ENCODE results near the gene NNT.
"Not testable (repeated sequence)": the region's sequence is repeated elsewhere in the genome, so short reads cannot be mapped to it uniquely, and the experiment has no call there.

Gene NNT

GRCh38 chr5:43674536-43674935, 71.6 kb downstream of the NNT start:
- no peak for DNase-seq

GRCh38 chr5:43675357-43675756, 72.4 kb downstream of the NNT start:
- no peak for DNase-seq

GRCh38 chr5:43676083-43676840, 73.3 kb downstream of the NNT start:
- no peak for DNase-seq

GRCh38 chr5:43677253-43677652, 74.3 kb downstream of the NNT start:
- no peak for DNase-seq

- DNase-seq: no peak
Observed at GRCh38 chr5:43679214-43679613, 76.2 kb downstream of the NNT start.

GRCh38 chr5:43680286-43680685, 77.3 kb downstream of the NNT start:
- DNase-seq: no peak

GRCh38 chr5:43683884-43684471, 81.0 kb downstream of the NNT start:
- DNase-seq: no peak

- no peak for DNase-seq
Observed at GRCh38 chr5:43685252-43685950, 82.4 kb downstream of the NNT start.

GRCh38 chr5:43687275-43687674, 84.3 kb downstream of the NNT start:
- DNase-seq: no peak

GRCh38 chr5:43691275-43691674, 88.3 kb downstream of the NNT start:
- no peak for DNase-seq

- DNase-seq: no peak
Observed at GRCh38 chr5:43691893-43692292, 88.9 kb downstream of the NNT start.

- no peak for DNase-seq
Observed at GRCh38 chr5:43693411-43693810, 90.4 kb downstream of the NNT start.

GRCh38 chr5:43694027-43694426, 91.0 kb downstream of the NNT start:
- DNase-seq: no peak

- not testable (repeated sequence) for DNase-seq
Observed at GRCh38 chr5:43696444-43696843, 93.5 kb downstream of the NNT start.

GRCh38 chr5:43699910-43700309, 96.9 kb downstream of the NNT start:
- no peak for DNase-seq

GRCh38 chr5:43700601-43701000, 97.6 kb downstream of the NNT start:
- no peak for DNase-seq

GRCh38 chr5:43701227-43701626, 98.2 kb downstream of the NNT start:
- DNase-seq: no peak

GRCh38 chr5:43702293-43702692, 99.3 kb downstream of the NNT start:
- no peak for DNase-seq

- no peak for DNase-seq
Observed at GRCh38 chr5:43702815-43703214, 99.8 kb downstream of the NNT start.

- no peak for DNase-seq
Observed at GRCh38 chr5:43704243-43704642, 101.3 kb downstream of the NNT start.

- not testable (repeated sequence) for DNase-seq
Observed at GRCh38 chr5:43706576-43706975, 103.6 kb downstream of the NNT start.

- DNase-seq: no peak
Observed at GRCh38 chr5:43711496-43711895, 108.5 kb downstream of the NNT start.

- DNase-seq: no peak
Observed at GRCh38 chr5:43712081-43712480, 109.1 kb downstream of the NNT start.

GRCh38 chr5:43719783-43720182, 116.8 kb downstream of the NNT start:
- DNase-seq: not testable (repeated sequence)
